IMR-90 (cell line): Measurements from ENCODE around the gene TMPRSS13. TPM values are rescaled to one million over a fixed set of nuclear protein-coding genes. Genes with fewer than 3 reads are reported as not detected.

Experiments used
- ATAC-seq: fragments of 200-7000 bp; cut with Tn5 transposase; 2 replicates; pipeline ENCODE4 v1.9.1; 2020; ENCODE audit warnings: low read depth, mild to moderate bottlenecking, moderate library complexity
- BruUV-seq: library from RNA; stranded (reverse); fragments of 400-500 nt; replicated peaks from 2 replicates; lab custom pipeline; 2021; lab: Mats Ljungman, UMichigan
- CTCF ChIA-PET: fragments of 300-600 bp; formaldehyde crosslinking; extraction: SDS; loops from one replicate; lab custom pipeline; 2021; ENCODE audit warnings: antibody characterized with exemption; lab: Yijun Ruan, JAX
- POLR2A ChIA-PET: fragments of 300-600 bp; sonication (Branson Sonifier 250); formaldehyde crosslinking; loops from one replicate; lab custom pipeline; 2022; ENCODE audit warnings: antibody characterized with exemption; ENCODE audit not compliant: unreplicated experiment; lab: Charles Lee
- DNase-seq: peaks from one replicate; pipeline ENCODE4 v3.0.0; 2013
- H2AFZ ChIP-seq: replicated peaks from 2 replicates; pipeline ENCODE3; 2013; ENCODE audit warnings: low read length, mild to moderate bottlenecking; ENCODE audit not compliant: poor library complexity
- H2AK5ac ChIP-seq: 2 replicates; pipeline ENCODE4 v1.6.1; 2013; ENCODE audit warnings: low read depth, low read length, inconsistent platforms
- H2AK9ac ChIP-seq: replicated peaks from 2 replicates; pipeline ENCODE3; 2013; ENCODE audit warnings: mild to moderate bottlenecking, low read depth, low read length, moderate library complexity; ENCODE audit not compliant: poor library complexity
- H2BK120ac ChIP-seq: 2 replicates; pipeline ENCODE4 v1.6.1; 2013; ENCODE audit warnings: low read depth, low read length, inconsistent platforms
- H2BK15ac ChIP-seq: 3 replicates; pipeline ENCODE4 v1.6.1; 2013; ENCODE audit warnings: low read depth, low read length, inconsistent platforms
- H2BK20ac ChIP-seq: 2 replicates; pipeline ENCODE4 v1.6.1; 2013; ENCODE audit warnings: low read depth, mild to moderate bottlenecking, inconsistent platforms, low read length, moderate library complexity
- H2BK5ac ChIP-seq: 2 replicates; pipeline ENCODE4 v1.6.1; 2013; ENCODE audit warnings: mild to moderate bottlenecking, low read depth, low read length, inconsistent platforms; ENCODE audit not compliant: poor library complexity, severe bottlenecking
- H3K14ac ChIP-seq: replicated peaks from 2 replicates; pipeline ENCODE4 v1.6.1; 2013; ENCODE audit warnings: low read depth, low read length, inconsistent platforms
- H3K18ac ChIP-seq: 2 replicates; pipeline ENCODE4 v1.6.1; 2013; ENCODE audit warnings: low read depth, low read length, control low read depth
- H3K23ac ChIP-seq: 2 replicates; pipeline ENCODE4 v1.6.1; 2013; ENCODE audit warnings: low read depth, low read length, inconsistent platforms
- H3K27ac ChIP-seq: 2 replicates; pipeline ENCODE4 v1.5.1; 2013; ENCODE audit warnings: mild to moderate bottlenecking, control low read depth, low read length; ENCODE audit not compliant: insufficient read depth
- H3K27me3 ChIP-seq: 2 replicates; pipeline ENCODE4 v1.6.1; 2013; ENCODE audit warnings: low read length; ENCODE audit not compliant: control insufficient read depth, insufficient read depth
- H3K36me3 ChIP-seq: 2 replicates; pipeline ENCODE4 v1.6.1; 2013; ENCODE audit warnings: low read length, mixed read lengths; ENCODE audit not compliant: control insufficient read depth, insufficient read depth
- H3K4ac ChIP-seq: 2 replicates; pipeline ENCODE4 v1.6.1; 2013; ENCODE audit warnings: low read depth, low read length, inconsistent platforms
- H3K4me1 ChIP-seq: 2 replicates; pipeline ENCODE4 v1.6.1; 2013; ENCODE audit warnings: low read length, mixed read lengths; ENCODE audit not compliant: control insufficient read depth, insufficient read depth
- H3K4me2 ChIP-seq: 2 replicates; pipeline ENCODE4 v1.6.1; 2013; ENCODE audit warnings: low read depth, mild to moderate bottlenecking, control low read depth, low read length, moderate library complexity
- H3K4me3 ChIP-seq: 2 replicates; pipeline ENCODE4 v1.5.1; 2013; ENCODE audit warnings: low read depth, mild to moderate bottlenecking, control low read depth, low read length, moderate library complexity; ENCODE audit not compliant: insufficient read depth
- H3K56ac ChIP-seq: 2 replicates; pipeline ENCODE4 v1.6.1; 2013; ENCODE audit warnings: low read length, inconsistent platforms; ENCODE audit not compliant: insufficient read depth; ENCODE audit errors: extremely low read depth
- H3K79me1 ChIP-seq, 2 experiments: 2 replicates each; pipeline ENCODE4 v1.6.1; 2013; ENCODE audit warnings: low read length in 2 of 2, inconsistent platforms in 1 of 2, low read depth in 1 of 2
- H3K9ac ChIP-seq: 2 replicates; pipeline ENCODE4 v1.6.1; 2013; ENCODE audit warnings: low read depth, low read length, control low read depth
- H3K9me1 ChIP-seq: 2 replicates; pipeline ENCODE4 v1.6.1; 2013; ENCODE audit warnings: low read length, inconsistent platforms; ENCODE audit not compliant: insufficient read depth
- H3K9me3 ChIP-seq: 2 replicates; pipeline ENCODE4 v1.6.1; 2013; ENCODE audit warnings: low read length; ENCODE audit not compliant: control insufficient read depth, insufficient read depth
- H4K20me1 ChIP-seq: 2 replicates; pipeline ENCODE4 v1.6.1; 2013; ENCODE audit warnings: low read length, inconsistent platforms; ENCODE audit not compliant: insufficient read depth
- H4K5ac ChIP-seq: 2 replicates; pipeline ENCODE4 v1.6.1; 2013; ENCODE audit warnings: mild to moderate bottlenecking, low read depth, low read length, control low read depth
- H4K8ac ChIP-seq, 2 experiments: 2 replicates each; pipeline ENCODE4 v1.6.1; 2013; ENCODE audit warnings: low read depth in 2 of 2, low read length in 2 of 2, control low read depth in 1 of 2, inconsistent platforms in 1 of 2
- H4K91ac ChIP-seq: 2 replicates; pipeline ENCODE4 v1.6.1; 2013; ENCODE audit warnings: low read depth, low read length, inconsistent platforms; ENCODE audit not compliant: insufficient read depth
- BHLHE40 ChIP-seq: fragments of 150-350 bp; IDR thresholded peaks from 2 replicates; pipeline ENCODE4 v1.6.1; 2016; ENCODE audit warnings: mild to moderate bottlenecking, low read depth, low read length
- CEBPB ChIP-seq: IDR thresholded peaks from 2 replicates; pipeline ENCODE4 v1.6.1; 2012; ENCODE audit warnings: low read depth, low read length, improper control_type of control experiment
- CHD1 ChIP-seq: IDR thresholded peaks from 2 replicates; pipeline ENCODE4 v1.6.1; 2012; ENCODE audit warnings: low read depth, low read length, improper control_type of control experiment
- CTCF ChIP-seq: conservative IDR thresholded peaks from 2 replicates; pipeline ENCODE4 v1.5.1; 2012; ENCODE audit warnings: mild to moderate bottlenecking, low read depth, low read length, improper control_type of control experiment
- FOS ChIP-seq: fragments of 150-350 bp; IDR thresholded peaks from 2 replicates; pipeline ENCODE4 v1.6.1; 2016; ENCODE audit warnings: low read depth, low read length
- MAFK ChIP-seq: IDR thresholded peaks from 2 replicates; pipeline ENCODE4 v1.6.1; 2012; ENCODE audit warnings: low read depth, low read length, improper control_type of control experiment
- MAZ ChIP-seq: IDR thresholded peaks from 2 replicates; pipeline ENCODE4 v1.6.1; 2012; ENCODE audit warnings: low read depth, mild to moderate bottlenecking, low read length, improper control_type of control experiment, moderate library complexity, borderline replicate concordance
- NFE2L2 ChIP-seq: fragments of 150-350 bp; IDR thresholded peaks from 2 replicates; pipeline ENCODE4 v1.6.1; 2016; ENCODE audit warnings: low read depth, mild to moderate bottlenecking, low read length
- POLR2A ChIP-seq: IDR thresholded peaks from 2 replicates; pipeline ENCODE4 v1.6.1; 2012; ENCODE audit warnings: mild to moderate bottlenecking, low read depth, low read length
- RAD21 ChIP-seq: IDR thresholded peaks from 2 replicates; pipeline ENCODE4 v1.6.1; 2012; ENCODE audit warnings: low read length, improper control_type of control experiment
- RCOR1 ChIP-seq: IDR thresholded peaks from 2 replicates; pipeline ENCODE4 v1.6.1; 2012; ENCODE audit warnings: mild to moderate bottlenecking, low read length, improper control_type of control experiment; ENCODE audit not compliant: insufficient replicate concordance
- RFX5 ChIP-seq: IDR thresholded peaks from 2 replicates; pipeline ENCODE4 v1.8.0; 2012; ENCODE audit warnings: low read depth, mild to moderate bottlenecking, low read length, moderate library complexity
- SMC3 ChIP-seq: fragments of 150-350 bp; IDR thresholded peaks from 2 replicates; pipeline ENCODE4 v1.6.1; 2016; ENCODE audit warnings: low read depth, mild to moderate bottlenecking, antibody characterized with exemption, low read length, moderate library complexity
- USF2 ChIP-seq: fragments of 150-350 bp; IDR thresholded peaks from 2 replicates; pipeline ENCODE4 v1.6.1; 2017; ENCODE audit warnings: mild to moderate bottlenecking, antibody characterized with exemption, low read length, low read depth
- WGBS, 2 experiments: methylation state at CpG; one replicate each; pipeline versions ENCODE4 v1.1.5 to v1.1.7; 2013; ENCODE audit warnings: missing lambda C conversion rate in 2 of 2; ENCODE audit not compliant: insufficient read length in 1 of 2; ENCODE audit errors: extremely low coverage in 2 of 2; 5-methylcytosine and 5-hydroxymethylcytosine counted together
- dilution Hi-C: fragments of 300-500 bp; cut with HindIII; formaldehyde crosslinking; loops from one replicate; pipeline ENCODE4 v1.14.3; 2018; ENCODE audit warnings: low sequenced_read_pairs; ENCODE audit not compliant: unreplicated experiment
- in situ Hi-C: fragments of 300-500 bp; cut with MboI; formaldehyde crosslinking; loops from 3 replicates; pipeline ENCODE4 v1.14.3; 2019; ENCODE audit warnings: low sequenced_read_pairs, inconsistent platforms, mixed read lengths
- intact Hi-C: fragments of 100-400 bp; cut with micrococcal nuclease; formaldehyde crosslinking; loops from 2 replicates; pipeline ENCODE4 v1.10.0; 2022
- polyA plus RNA-seq, 3 experiments: library from polyadenylated mRNA; depleted of rRNA; stranded (reverse); fragments of >200 nt; gene quantifications; 2 replicates each; pipeline ENCODE4 v1.2.3, GENCODE V29; 2012; ENCODE audit warnings: low replicate concordance in 1 of 3
- total RNA-seq: library from RNA; depleted of rRNA; stranded (reverse); fragments of >200 nt; gene quantifications from 2 replicates; pipeline ENCODE4 v1.2.3, GENCODE V29; 2012

TMPRSS13 gene
- total and polyA plus RNA-seq, 2 of the 4 experiments (the other 2 are of a cell fraction), result not detected

GRCh38 chr11:117851106-117851505 is 78.1 kb downstream of the TMPRSS13 start:
- no peaks in the 10 kb centered on the region for H3K79me1 ChIP-seq
- no CpG with 5 or more reads among the region's 3 CpGs for WGBS, 2 experiments
- H2BK120ac ChIP-seq, result no peak overlapping the region
- no peak overlapping the region for H3K4ac ChIP-seq
- no peak overlapping the region for H3K23ac ChIP-seq
- no peak overlapping the region for H3K14ac ChIP-seq
- H3K18ac ChIP-seq, result no peak overlapping the region
- H3K27ac ChIP-seq, result no peak overlapping the region
- H4K5ac ChIP-seq, result no peak overlapping the region
- H3K56ac ChIP-seq, result no peak overlapping the region
- no peak overlapping the region for H2AFZ ChIP-seq
- H3K4me1 ChIP-seq, result no peaks in the 10 kb centered on the region
- ATAC-seq (no peak), DNase-seq (peak; percentile 4)
- no peak overlapping the region for H4K91ac ChIP-seq
- H3K4me2 ChIP-seq, result no peak overlapping the region
- CTCF ChIA-PET, result interaction anchor here (0.9 kb wide), 1 partner anchor 34 kb away, joined by 4 read pairs; no protein-coding TSS in a partner anchor
- H3K27me3 ChIP-seq, result peaks cover 4% of the 10 kb centered on the region
- POLR2A ChIA-PET, result no interaction called here
- no peak overlapping the region for H2AK9ac ChIP-seq
- dilution Hi-C loops, result no loop called here
- no peaks in the 10 kb centered on the region for H4K20me1 ChIP-seq
- no peak overlapping the region for H3K4me3 ChIP-seq
- no peak overlapping the region for H2BK20ac ChIP-seq
- in situ Hi-C loops, result no loop called here
- intact Hi-C loops, result no loop called here
- H3K9ac ChIP-seq, result no peak overlapping the region
- H2BK5ac ChIP-seq, result no peak overlapping the region
- H3K9me3 ChIP-seq, result no peaks in the 10 kb centered on the region
- no peak overlapping the region for H4K8ac ChIP-seq
- no TSS peak for BruUV-seq
- no peaks in the 10 kb centered on the region for H3K9me1 ChIP-seq
- H3K36me3 ChIP-seq, result no peaks in the 10 kb centered on the region
- H2AK5ac ChIP-seq, result no peak overlapping the region
- H2BK15ac ChIP-seq, result no peak overlapping the region
- no peak for TF ChIP-seq NFE2L2
- TF ChIP-seq BHLHE40, result no peak
- no peak for TF ChIP-seq MAFK
- TF ChIP-seq MAZ, result no peak
- no peak for TF ChIP-seq USF2
- no peak for TF ChIP-seq SMC3
- no peak for TF ChIP-seq RCOR1
- TF ChIP-seq CHD1, result no peak
- TF ChIP-seq CTCF, result no peak
- no peak for TF ChIP-seq CEBPB
- no peak for TF ChIP-seq POLR2A
- no peak for TF ChIP-seq FOS
- TF ChIP-seq RFX5, result no peak
- TF ChIP-seq RAD21, result no peak
